Measurements from ENCODE around the gene POU2F3.

The POU2F3 gene

GRCh38 chr11:120239713-120240640, at the start of gene POU2F3:
Gene POU2F3, plus strand, starts transcription at chr11:120240140. Its CDS starts 204 bp downstream, at chr11:120240344.
- no peak for DNase-seq (ENCODE audit: low read depth)
- no peak within 1 kb of the TSS for H3K4me3 ChIP-seq (ENCODE audit: low read depth, low read length)

- no peak overlapping the region for H3K4me3 ChIP-seq (ENCODE audit: low read depth, low read length)
- DNase-seq (ENCODE audit: low read depth) = no peak
Observed at GRCh38 chr11:120191058-120191457, 48.9 kb upstream of the POU2F3 start.

- no peak for DNase-seq (ENCODE audit: low read depth)
- H3K4me3 ChIP-seq (ENCODE audit: low read depth, low read length) = no peak overlapping the region
Observed at GRCh38 chr11:120192831-120193625, 46.9 kb upstream of the POU2F3 start.

GRCh38 chr11:120194166-120194565, 45.8 kb upstream of the POU2F3 start:
- DNase-seq (ENCODE audit: low read depth) = no peak

GRCh38 chr11:120195601-120196320, 44.2 kb upstream of the POU2F3 start:
- no peak for DNase-seq (ENCODE audit: low read depth)
- H3K4me3 ChIP-seq (ENCODE audit: low read depth, low read length) = no peak overlapping the region

More at GRCh38 chr11:120194166-120194565, 45.8 kb upstream of the POU2F3 start:
- H3K4me3 ChIP-seq (ENCODE audit: low read depth, low read length) = no peak overlapping the region

- H3K4me3 ChIP-seq (ENCODE audit: low read depth, low read length) = no peak overlapping the region
- DNase-seq (ENCODE audit: low read depth) = no peak
Observed at GRCh38 chr11:120196826-120197225, 43.1 kb upstream of the POU2F3 start.

- no peak overlapping the region for H3K4me3 ChIP-seq (ENCODE audit: low read depth, low read length)
- DNase-seq (ENCODE audit: low read depth) = no peak
Observed at GRCh38 chr11:120197251-120197891, 42.6 kb upstream of the POU2F3 start.

- no peak for DNase-seq (ENCODE audit: low read depth)
Observed at GRCh38 chr11:120197977-120198376, 42.0 kb upstream of the POU2F3 start.

GRCh38 chr11:120198403-120198786, 41.5 kb upstream of the POU2F3 start:
- no peak overlapping the region for H3K4me3 ChIP-seq (ENCODE audit: low read depth, low read length)

More at GRCh38 chr11:120197977-120198376, 42.0 kb upstream of the POU2F3 start:
- H3K4me3 ChIP-seq (ENCODE audit: low read depth, low read length) = no peak overlapping the region

GRCh38 chr11:120198787-120199469, 41.0 kb upstream of the POU2F3 start:
- H3K4me3 ChIP-seq (ENCODE audit: low read depth, low read length) = no peak overlapping the region
- DNase-seq (ENCODE audit: low read depth) = no peak

More at GRCh38 chr11:120198403-120198786, 41.5 kb upstream of the POU2F3 start:
- no peak for DNase-seq (ENCODE audit: low read depth)

- DNase-seq (ENCODE audit: low read depth) = no peak
Observed at GRCh38 chr11:120199613-120200012, 40.3 kb upstream of the POU2F3 start.

GRCh38 chr11:120200677-120201076, 39.3 kb upstream of the POU2F3 start:
- no peak for DNase-seq (ENCODE audit: low read depth)
- H3K4me3 ChIP-seq (ENCODE audit: low read depth, low read length) = no peak overlapping the region

More at GRCh38 chr11:120199613-120200012, 40.3 kb upstream of the POU2F3 start:
- H3K4me3 ChIP-seq (ENCODE audit: low read depth, low read length) = no peak overlapping the region

GRCh38 chr11:120201653-120202052, 38.3 kb upstream of the POU2F3 start:
- H3K4me3 ChIP-seq (ENCODE audit: low read depth, low read length) = no peak overlapping the region
- no peak for DNase-seq (ENCODE audit: low read depth)

- no peak overlapping the region for H3K4me3 ChIP-seq (ENCODE audit: low read depth, low read length)
- DNase-seq (ENCODE audit: low read depth) = no peak
Observed at GRCh38 chr11:120203626-120204025, 36.3 kb upstream of the POU2F3 start.

- DNase-seq (ENCODE audit: low read depth) = peak; percentile 53
- no peak overlapping the region for H3K4me3 ChIP-seq (ENCODE audit: low read depth, low read length)
Observed at GRCh38 chr11:120205596-120206161, 34.3 kb upstream of the POU2F3 start.

- no peak for DNase-seq (ENCODE audit: low read depth)
- H3K4me3 ChIP-seq (ENCODE audit: low read depth, low read length) = no peak overlapping the region
Observed at GRCh38 chr11:120207512-120207911, 32.4 kb upstream of the POU2F3 start.

GRCh38 chr11:120208001-120208441, 31.9 kb upstream of the POU2F3 start:
- no peak overlapping the region for H3K4me3 ChIP-seq (ENCODE audit: low read depth, low read length)
- no peak for DNase-seq (ENCODE audit: low read depth)

GRCh38 chr11:120208777-120209176, 31.2 kb upstream of the POU2F3 start:
- H3K4me3 ChIP-seq (ENCODE audit: low read depth, low read length) = no peak overlapping the region
- peak; percentile 55 for DNase-seq (ENCODE audit: low read depth)
